Embryonic facial prominence (tissue), 1 donor: ENCODE results near the gene ARL4C.
"Not testable (repeated sequence)": the region's sequence is repeated elsewhere in the genome, so short reads cannot be mapped to it uniquely, and the experiment has no call there.

Experiments
- DNase-seq: peaks from one replicate; pipeline ENCODE4 v3.0.0-alpha.2; 2016; ENCODE audit errors: extremely low spot score

ARL4C gene

DNA sequence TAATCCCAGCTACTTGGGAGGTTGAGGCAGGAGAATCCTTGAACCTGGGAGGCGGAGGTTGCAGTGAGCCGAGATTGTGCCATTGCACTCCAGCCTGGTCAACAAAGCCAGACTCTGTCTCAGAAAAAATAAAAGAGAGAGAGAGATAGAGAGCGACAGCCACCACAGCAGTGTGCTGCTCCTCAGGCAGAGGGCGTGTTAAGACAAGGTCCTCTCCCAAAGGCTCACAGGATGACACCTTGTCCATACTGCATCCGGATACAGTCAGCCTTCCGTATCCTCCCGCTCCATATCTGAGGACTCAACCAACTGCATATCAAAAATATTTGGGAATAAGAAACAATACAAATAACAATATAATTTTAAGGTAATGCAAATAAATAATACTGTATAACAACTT, 20.1 kb downstream of the ARL4C start:
- DNase-seq = no peak

- no peak for DNase-seq
Measured at GRCh38 chr2:234474654-234475053, 22.2 kb downstream of the ARL4C start.

DNA sequence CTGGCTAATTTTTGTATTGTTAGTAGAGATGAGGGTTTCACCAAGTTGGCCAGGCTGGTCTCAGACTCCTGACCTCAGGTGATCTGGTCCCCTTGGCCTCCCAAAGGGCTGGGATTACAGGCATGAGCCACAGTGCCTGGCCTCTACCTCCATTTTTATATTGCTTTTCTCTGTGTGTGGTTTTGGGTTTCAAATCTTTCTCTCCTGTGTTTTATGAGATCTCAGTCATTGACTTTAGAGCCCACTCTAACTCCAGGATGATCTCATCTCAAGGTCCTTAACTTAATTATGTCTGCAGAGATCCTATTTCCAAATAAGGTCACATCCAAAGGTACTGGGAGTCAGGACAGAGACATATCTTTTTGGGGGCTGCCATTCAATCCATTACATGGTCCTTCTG, 24.7 kb downstream of the ARL4C start:
- no peak for DNase-seq

DNA sequence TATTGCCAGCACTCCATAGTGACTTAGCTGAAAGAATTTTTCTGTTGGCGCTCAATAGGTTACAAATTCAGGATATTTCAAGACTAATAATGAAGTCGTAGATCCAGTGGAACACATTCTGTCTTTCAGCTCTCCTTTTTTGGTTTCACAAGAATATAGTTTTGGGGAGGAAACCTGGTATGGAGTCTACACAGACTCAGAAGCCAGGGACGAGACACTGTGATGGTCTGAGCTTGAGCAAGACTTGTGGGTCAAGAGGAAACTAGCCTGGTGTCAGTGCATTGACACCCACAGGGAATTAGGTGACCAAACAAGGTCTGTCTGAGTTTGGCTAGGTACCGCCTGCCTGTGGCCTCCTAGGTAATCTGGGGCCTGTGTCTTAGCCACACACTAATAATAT, 26.9 kb downstream of the ARL4C start:
- DNase-seq = no peak

- DNase-seq = no peak
Measured at GRCh38 chr2:234469251-234469845, 27.5 kb downstream of the ARL4C start.

DNA sequence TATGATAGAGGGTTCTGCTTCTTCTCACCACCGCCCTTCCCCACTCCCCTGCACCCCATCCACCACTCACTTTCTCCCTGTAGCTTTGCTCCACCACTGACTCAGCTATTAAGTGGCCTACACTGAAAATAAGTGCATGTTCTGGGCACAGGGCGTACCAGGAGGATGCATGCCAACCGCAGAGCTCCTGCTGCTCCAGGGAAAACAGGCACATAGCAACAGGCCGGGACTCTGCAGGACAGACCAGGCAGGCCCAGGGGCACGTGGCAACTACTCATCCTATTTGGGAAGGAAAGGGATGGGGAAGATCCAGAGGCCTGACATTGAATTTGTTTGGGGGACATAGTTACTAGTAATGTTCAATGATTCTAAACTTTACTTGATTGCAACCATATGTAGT, 28.4 kb downstream of the ARL4C start:
- no peak for DNase-seq

DNA sequence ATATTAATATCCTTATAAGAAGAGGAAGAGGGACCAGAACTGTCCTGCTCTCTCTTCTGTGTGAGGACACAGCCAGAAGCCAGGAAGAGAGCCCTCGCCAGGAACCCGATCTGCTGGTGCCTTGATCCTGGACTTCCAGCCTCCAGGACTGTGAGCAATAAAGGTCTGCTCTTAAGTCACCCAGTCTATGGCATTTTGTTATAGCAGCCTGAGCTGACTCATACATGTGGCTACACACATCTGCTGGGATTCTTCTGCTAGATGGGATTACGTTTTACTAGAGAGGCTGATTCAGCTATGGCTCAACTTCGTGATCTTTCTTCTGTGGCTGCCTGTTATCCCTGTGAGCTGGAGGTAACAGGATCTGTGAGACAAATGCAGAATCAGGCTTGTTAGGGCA, 29.6 kb downstream of the ARL4C start:
- no peak for DNase-seq

- no peak for DNase-seq
Measured at GRCh38 chr2:234464291-234464645, 32.6 kb downstream of the ARL4C start.

GRCh38 chr2:234463626-234464290, 33.1 kb downstream of the ARL4C start:
- DNase-seq = no peak

DNA sequence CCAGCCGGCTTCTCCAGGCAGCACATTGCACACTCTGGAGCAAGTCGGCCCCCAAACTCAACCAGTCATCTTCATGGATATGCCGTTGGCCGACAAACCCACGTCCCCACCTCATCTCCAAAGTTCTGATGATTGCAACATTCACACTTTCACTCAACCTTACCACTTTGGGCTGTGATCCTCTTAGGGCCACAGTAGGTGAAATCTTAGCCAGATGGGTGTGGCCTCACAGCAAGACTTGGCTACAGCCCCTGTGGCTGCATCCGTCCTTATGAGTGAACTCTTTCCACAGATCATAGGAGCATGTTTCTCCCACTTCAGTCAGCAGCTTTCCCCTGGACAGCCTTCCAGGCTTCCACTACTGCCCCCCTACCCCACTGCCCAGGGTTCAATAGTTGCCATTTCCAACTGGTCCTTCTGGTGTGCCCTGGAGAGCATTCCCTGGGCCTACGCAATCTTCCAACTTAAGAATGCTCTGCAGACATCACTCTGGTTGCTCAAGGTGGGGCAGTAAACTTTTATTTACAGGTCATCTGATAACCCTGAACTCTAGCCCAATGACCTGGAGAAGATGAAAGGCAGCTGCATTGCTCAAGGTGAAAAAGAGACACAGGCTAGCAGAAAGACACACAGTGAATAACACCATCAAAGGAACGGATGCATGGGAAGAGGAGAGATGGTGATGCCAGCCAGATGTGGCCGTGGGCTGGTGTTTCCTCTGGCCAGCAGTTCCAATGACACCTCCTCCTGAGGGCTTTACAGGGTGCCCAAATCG, 34.5 kb downstream of the ARL4C start:
- no peak for DNase-seq

DNA sequence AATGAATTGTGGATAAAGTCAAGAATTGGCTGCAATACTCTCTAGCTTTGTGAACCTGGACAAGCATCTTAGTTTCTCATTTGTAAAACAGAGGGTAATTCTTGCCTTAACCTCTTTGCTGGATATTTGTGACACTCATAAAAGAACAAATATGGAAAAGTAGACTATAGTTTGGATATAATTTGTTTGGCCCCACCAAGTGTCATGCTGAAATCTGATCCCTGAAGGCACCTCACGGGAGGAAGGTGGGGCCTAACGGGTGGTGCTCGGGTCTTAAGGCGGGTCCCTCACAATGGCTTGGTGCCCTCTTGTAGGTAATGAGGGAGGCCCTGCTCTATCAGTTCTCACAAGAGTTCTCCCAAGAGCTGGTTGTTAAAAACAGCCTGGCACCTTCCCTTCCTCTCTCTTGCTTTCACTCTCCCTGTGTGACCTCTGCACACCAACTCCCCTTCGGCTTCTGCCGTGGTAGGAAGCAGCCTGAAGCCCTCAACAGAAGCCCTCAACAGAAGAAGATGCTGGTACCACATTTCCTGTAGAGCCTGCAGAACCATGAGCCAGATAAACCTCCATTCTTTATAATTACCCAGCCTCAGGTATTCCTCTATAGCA, 37.4 kb downstream of the ARL4C start:
- DNase-seq = no peak

DNA sequence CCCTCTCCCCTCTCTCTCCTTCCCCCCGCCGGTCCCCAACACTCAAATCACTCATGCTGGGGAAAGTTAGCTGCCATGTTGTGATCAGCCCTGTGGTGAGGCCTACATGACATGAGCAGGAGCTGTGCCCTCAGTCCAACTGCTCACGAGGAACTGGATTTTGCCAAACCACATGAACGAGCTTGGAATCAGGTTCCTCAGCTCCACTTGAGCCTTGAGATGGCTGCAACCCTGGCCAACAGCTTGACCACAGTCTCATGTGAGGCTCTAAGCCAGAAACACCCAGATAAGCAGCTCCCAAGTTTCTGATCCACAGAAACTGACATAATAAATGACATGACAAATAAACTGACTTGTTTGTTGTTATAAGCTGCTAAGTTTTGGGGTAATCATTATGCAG, 38.4 kb downstream of the ARL4C start:
- no peak for DNase-seq

DNA sequence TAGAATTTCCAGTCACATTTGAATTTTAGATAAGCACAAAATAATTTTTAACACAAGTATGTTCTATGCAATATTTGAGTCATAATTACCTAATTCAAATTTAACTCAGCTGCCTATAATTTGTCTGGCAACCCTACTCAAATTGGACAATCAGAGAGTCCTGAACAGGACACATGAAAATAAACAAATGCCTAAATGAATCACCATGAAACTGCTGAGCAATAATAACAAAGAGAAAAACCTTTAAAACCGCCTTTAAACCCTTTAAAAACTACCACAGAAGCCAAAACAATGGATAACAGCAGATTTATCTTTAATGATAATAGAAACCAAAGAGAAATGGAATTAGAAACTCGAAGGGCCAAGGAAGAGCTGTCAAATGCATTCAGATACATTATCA, 39.5 kb downstream of the ARL4C start:
- DNase-seq = no peak

GRCh38 chr2:234455246-234455645, 41.6 kb downstream of the ARL4C start:
- not testable (repeated sequence) for DNase-seq

- no peak for DNase-seq
Measured at GRCh38 chr2:234454433-234454832, 42.4 kb downstream of the ARL4C start.

GRCh38 chr2:234453216-234453615, 43.7 kb downstream of the ARL4C start:
- DNase-seq = no peak

DNA sequence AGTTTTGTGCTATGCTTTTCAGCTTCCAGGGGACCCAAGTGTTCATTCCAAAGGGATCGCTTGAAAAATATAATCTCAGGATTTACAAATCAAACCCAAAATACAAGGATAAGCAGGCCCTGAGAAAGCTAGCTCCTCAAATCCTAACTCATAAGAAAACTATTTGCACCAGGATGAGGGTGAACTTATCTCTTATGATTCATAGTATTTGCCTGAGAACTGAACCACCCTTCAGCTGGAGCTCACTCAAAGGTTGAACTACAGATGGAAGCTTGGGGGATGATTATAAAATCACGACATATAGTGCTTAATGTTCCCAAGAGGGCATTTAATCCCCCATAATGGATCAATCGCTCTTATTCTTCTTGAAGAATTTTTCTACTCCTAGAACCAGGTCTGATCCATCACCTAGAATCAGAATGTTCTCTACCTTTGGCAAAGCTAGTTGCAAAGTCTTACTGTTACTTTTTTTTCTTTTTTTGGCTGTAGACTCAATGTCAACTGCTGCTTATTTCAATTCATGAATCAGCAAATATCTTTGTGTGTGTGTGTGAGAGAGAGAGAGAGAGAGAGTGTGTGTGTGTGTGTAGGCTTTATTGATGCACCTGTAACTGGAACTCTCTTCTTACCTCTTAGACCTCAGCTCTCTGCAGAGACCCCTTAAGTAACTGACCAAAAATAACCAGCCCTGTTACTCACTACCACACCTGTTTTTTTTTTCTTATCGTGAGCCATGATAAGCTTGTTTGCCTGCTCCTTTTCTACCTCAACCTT, 44.8 kb downstream of the ARL4C start:
- DNase-seq = no peak

GRCh38 chr2:234451242-234451641, 45.6 kb downstream of the ARL4C start:
- DNase-seq = no peak

- DNase-seq = no peak
Measured at GRCh38 chr2:234450431-234451124, 46.3 kb downstream of the ARL4C start.

DNA sequence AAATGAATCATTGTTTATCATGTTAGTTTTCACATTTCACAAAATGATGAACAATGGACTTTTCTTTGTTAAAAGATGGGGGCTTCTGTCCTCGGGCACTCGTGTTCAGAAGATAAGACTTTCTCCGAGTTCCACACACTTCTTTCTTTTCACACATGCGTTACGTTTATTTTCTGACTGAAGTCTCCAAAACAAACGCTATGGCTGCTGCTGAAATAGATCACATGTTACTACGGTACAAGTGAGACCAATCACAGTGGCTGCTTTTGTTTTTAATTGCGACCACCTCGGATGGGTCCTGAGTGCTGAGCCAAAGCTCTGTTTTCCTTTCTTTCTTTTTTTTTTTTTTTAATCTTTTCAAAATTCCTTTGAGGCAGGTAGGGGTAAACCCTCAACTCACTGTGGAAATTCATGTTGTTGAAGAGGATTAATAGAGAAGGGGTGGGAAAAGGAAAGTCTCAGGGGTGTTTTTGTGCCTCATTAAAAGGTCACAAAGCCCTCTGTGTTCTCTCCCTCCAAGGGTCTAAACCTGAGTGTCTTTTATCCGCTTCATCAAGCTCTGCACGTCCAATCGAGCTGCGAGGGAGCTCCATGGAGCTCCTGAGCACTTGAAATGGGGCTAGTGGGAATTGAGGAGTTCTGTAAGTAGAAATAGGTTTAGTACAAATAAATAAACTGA, 48.2 kb downstream of the ARL4C start:
- no peak for DNase-seq

GRCh38 chr2:234447963-234448362, 48.9 kb downstream of the ARL4C start:
- DNase-seq = no peak
